GM21717 (cell line): ENCODE data around the gene ACBD7.

Experiments used
- ATAC-seq: cut with Tn5 transposase; IDR thresholded peaks from one replicate; pipeline ENCODE4 v1.9.1; 2021; ENCODE audit warnings: mild to moderate bottlenecking, moderate library complexity; ENCODE audit not compliant: unreplicated experiment

ACBD7 gene

GRCh38 chr10:15092855-15093408 is 4.4 kb upstream of the ACBD7 start:
- no peak for ATAC-seq

GRCh38 chr10:15091418-15091817 is 2.8 kb upstream of the ACBD7 start:
- ATAC-seq, result no peak

- ATAC-seq, result no peak
Measured at GRCh38 chr10:15084502-15084922, 4.1 kb downstream of the ACBD7 start.

GRCh38 chr10:15083674-15084501 is 4.7 kb downstream of the ACBD7 start:
- no peak for ATAC-seq

GRCh38 chr10:15075421-15075820 is 13.2 kb downstream of the ACBD7 start:
- no peak for ATAC-seq

GRCh38 chr10:15072358-15072757 is 16.2 kb downstream of the ACBD7 start:
- no peak for ATAC-seq

GRCh38 chr10:15069230-15069629 is 19.3 kb downstream of the ACBD7 start:
- no peak for ATAC-seq

- no peak for ATAC-seq
Measured at GRCh38 chr10:15068802-15069201, 19.8 kb downstream of the ACBD7 start.

- no peak for ATAC-seq
Measured at GRCh38 chr10:15067154-15067553, 21.4 kb downstream of the ACBD7 start.

GRCh38 chr10:15060638-15061037 is 27.9 kb downstream of the ACBD7 start:
- ATAC-seq, result no peak

- ATAC-seq, result no peak
Measured at GRCh38 chr10:15059914-15060313, 28.7 kb downstream of the ACBD7 start.

GRCh38 chr10:15058689-15059088 is 29.9 kb downstream of the ACBD7 start:
- no peak for ATAC-seq

GRCh38 chr10:15053061-15053460 is 35.5 kb downstream of the ACBD7 start:
- ATAC-seq, result no peak

- no peak for ATAC-seq
Measured at GRCh38 chr10:15052121-15052520, 36.5 kb downstream of the ACBD7 start.

GRCh38 chr10:15049533-15049932 is 39.0 kb downstream of the ACBD7 start:
- ATAC-seq, result no peak

GRCh38 chr10:15046626-15047025 is 42.0 kb downstream of the ACBD7 start:
- no peak for ATAC-seq

- no peak for ATAC-seq
Measured at GRCh38 chr10:15045380-15045779, 43.2 kb downstream of the ACBD7 start.

GRCh38 chr10:15043674-15044073 is 44.9 kb downstream of the ACBD7 start, which contains the start of gene OLAH:
Gene OLAH, plus strand, starts transcription at chr10:15043943. Its CDS starts 3,346 bp downstream, at chr10:15047289.
- no peak for ATAC-seq

- ATAC-seq, result no peak
Measured at GRCh38 chr10:15038416-15038815, 50.2 kb downstream of the ACBD7 start.

- ATAC-seq, result no peak
Measured at GRCh38 chr10:15037691-15038090, 50.9 kb downstream of the ACBD7 start.

GRCh38 chr10:15035385-15036301 is 52.9 kb downstream of the ACBD7 start:
- ATAC-seq, result no peak
